K562 (cell line): ENCODE measurements around the gene PLEKHO1. TPM values are rescaled to one million over a fixed set of nuclear protein-coding genes. Genes with fewer than 3 reads are reported as not detected.

Source experiments
- ATAC-seq: fragments of 200-7000 bp; cut with Tn5 transposase; 3 replicates; pipeline ENCODE4 v1.9.1; 2020; ENCODE audit warnings: moderate library complexity
- BruUV-seq: library from RNA; stranded (reverse); fragments of 400-500 nt; replicated peaks from 2 replicates; lab custom pipeline; 2021; lab: Mats Ljungman, UMichigan
- CTCF ChIA-PET: fragments of 300-600 bp; formaldehyde crosslinking; extraction: SDS; loops from one replicate; lab custom pipeline; 2021; ENCODE audit warnings: low intra/inter-chr PET ratio; lab: Yijun Ruan, JAX
- POLR2A ChIA-PET: fragments of 300-600, 350-650 bp; sonication (Branson Sonifier 250); formaldehyde crosslinking; extraction: SDS; loops from one replicate; lab custom pipeline; 2021; ENCODE audit warnings: antibody characterized with exemption, inconsistent platforms; lab: Yijun Ruan, JAX
- DNase-seq, 4 experiments: peaks; one replicate each; pipeline versions ENCODE4 v3.0.0 to v3.0.0-alpha.2; 2011 to 2018; ENCODE audit warnings: low spot score in 3 of 4, mixed read lengths in 3 of 4; ENCODE audit errors: extremely low read depth in 1 of 4
- FAIRE-seq: peaks from 2 replicates; lab custom pipeline; 2011; peaks lifted over from hg19 to GRCh38; lab: Jason Lieb, UNC
- H2AFZ ChIP-seq: 2 replicates; pipeline ENCODE4 v1.6.0; 2011; ENCODE audit warnings: low read depth, low read length, control low read depth, inconsistent platforms
- H3K27ac ChIP-seq: fragments of 200-600 bp; 3 replicates; pipeline ENCODE4 v1.8.0; 2011; ENCODE audit warnings: low read depth, mild to moderate bottlenecking, control low read depth, inconsistent platforms, low read length, moderate library complexity, mixed read lengths; ENCODE audit errors: extremely low read depth
- H3K27me3 ChIP-seq, 2 experiments: fragments of 300-600 bp in 1 of 2; 2 replicates in 1 of 2; 3 replicates in 1 of 2; pipeline versions ENCODE4 v1.6.0 to v1.8.0; 2011; ENCODE audit warnings: inconsistent platforms in 2 of 2, low read length in 2 of 2, mild to moderate bottlenecking in 1 of 2, mixed read lengths in 1 of 2, moderate library complexity in 1 of 2; ENCODE audit not compliant: control insufficient read depth in 2 of 2, insufficient read depth in 2 of 2
- H3K36me3 ChIP-seq: fragments of 300-600 bp; 3 replicates; pipeline ENCODE4 v1.8.0; 2011; ENCODE audit warnings: mild to moderate bottlenecking, low read length, inconsistent platforms; ENCODE audit not compliant: control insufficient read depth, insufficient read depth
- H3K4me1 ChIP-seq, 2 experiments: fragments of 200-600 bp in 1 of 2; replicated peaks in 1 of 2; 2 replicates in 1 of 2; 3 replicates in 1 of 2; pipeline versions ENCODE4 v1.5.1 to v1.8.0; 2011; ENCODE audit warnings: inconsistent platforms in 2 of 2, low read length in 2 of 2, mild to moderate bottlenecking in 1 of 2, mixed read lengths in 1 of 2, moderate library complexity in 1 of 2; ENCODE audit not compliant: control insufficient read depth in 2 of 2, insufficient read depth in 2 of 2
- H3K4me2 ChIP-seq: 2 replicates; pipeline ENCODE4 v1.6.1; 2011; ENCODE audit warnings: low read length, control low read depth, inconsistent platforms, mixed read lengths; ENCODE audit not compliant: insufficient read depth
- H3K4me3 ChIP-seq: fragments of 200-600 bp; sonication (generic), shearing (Covaris generic); 2 replicates; pipeline ENCODE4 v1.5.1; 2016; ENCODE audit warnings: control low read depth, inconsistent platforms
- H3K79me2 ChIP-seq: fragments of 200-600 bp; 3 replicates; pipeline ENCODE4 v1.8.0; 2011; ENCODE audit warnings: low read length, inconsistent platforms; ENCODE audit not compliant: control insufficient read depth, insufficient read depth
- H3K9ac ChIP-seq, 2 experiments: 2 replicates each; pipeline versions ENCODE4 v1.6.0 to v1.6.1; 2011; ENCODE audit warnings: low read depth in 2 of 2, low read length in 2 of 2, control low read depth in 1 of 2, inconsistent platforms in 1 of 2, mild to moderate bottlenecking in 1 of 2, mixed read lengths in 1 of 2; ENCODE audit not compliant: insufficient read depth in 1 of 2
- H3K9me1 ChIP-seq: one replicate; pipeline ENCODE4 v1.6.0; 2011; ENCODE audit warnings: inconsistent platforms, mild to moderate bottlenecking, low read length, moderate library complexity; ENCODE audit not compliant: control insufficient read depth, insufficient read depth
- H3K9me3 ChIP-seq: replicated peaks from 2 replicates; pipeline ENCODE4 v1.5.1; 2011; ENCODE audit warnings: low read depth, low read length, inconsistent platforms; ENCODE audit not compliant: control insufficient read depth, insufficient read depth
- H4K20me1 ChIP-seq: replicated peaks from 2 replicates; pipeline ENCODE4 v1.6.1; 2011; ENCODE audit warnings: low read length, inconsistent platforms, mixed read lengths; ENCODE audit not compliant: control insufficient read depth, insufficient read depth
- BCOR ChIP-seq: fragments of 450-650 bp; IDR thresholded peaks from 2 replicates; pipeline ENCODE4 v1.6.1; 2016
- ETS2 ChIP-seq: IDR thresholded peaks from 2 replicates; pipeline ENCODE4 v1.6.1; 2016; ENCODE audit warnings: borderline replicate concordance, missing genetic modification characterization, mild to moderate bottlenecking, moderate library complexity, missing compliant biosample characterization; ENCODE audit not compliant: poor library complexity, severe bottlenecking
- GATA2 ChIP-seq: sonication (generic); formaldehyde crosslinking; IDR thresholded peaks from 2 replicates; pipeline ENCODE4 v1.4.0; 2020; ENCODE audit warnings: mild to moderate bottlenecking, missing genetic modification reagents
- HDAC6 ChIP-seq: IDR thresholded peaks from 2 replicates; pipeline ENCODE4 v1.6.1; 2012; ENCODE audit warnings: low read depth, mild to moderate bottlenecking, control low read depth, inconsistent platforms, low read length, moderate library complexity
- IFI16 ChIP-seq: fragments of 250-450 bp; sonication (Bioruptor Pico); IDR thresholded peaks from 2 replicates; pipeline ENCODE4 v2.1.2; 2022; ENCODE audit warnings: mild to moderate bottlenecking, inconsistent platforms
- ILK ChIP-seq: fragments of 450-650 bp; IDR thresholded peaks from 2 replicates; pipeline ENCODE4 v1.6.1; 2016; ENCODE audit warnings: missing genetic modification characterization, low read depth, mild to moderate bottlenecking, missing compliant biosample characterization, moderate library complexity, borderline replicate concordance
- MED1 ChIP-seq: sonication (generic); formaldehyde crosslinking; IDR thresholded peaks from 2 replicates; pipeline ENCODE4 v1.8.1; 2023; ENCODE audit warnings: missing genetic modification reagents, borderline replicate concordance
- NFE2 ChIP-seq: IDR thresholded peaks from 2 replicates; pipeline ENCODE4 v1.6.1; 2014; ENCODE audit warnings: antibody characterized with exemption, low read depth
- ZNF184 ChIP-seq: sonication (generic); formaldehyde crosslinking; IDR thresholded peaks from 2 replicates; pipeline ENCODE4 v1.5.0; 2020; ENCODE audit warnings: missing genetic modification reagents
- ZNF696 ChIP-seq: fragments of 250-450 bp; sonication (Bioruptor Pico); conservative IDR thresholded peaks from 2 replicates; pipeline ENCODE4 v1.4.0; 2020; ENCODE audit warnings: mild to moderate bottlenecking, moderate library complexity
- WGBS: fragments of 100-300 bp; shearing (Covaris generic); methylation state at CpG from one replicate; pipeline ENCODE4 v1.1.6; 2016; ENCODE audit warnings: low coverage, mixed read lengths; ENCODE audit not compliant: insufficient coverage; ENCODE audit errors: missing lambda C conversion rate; 5-methylcytosine and 5-hydroxymethylcytosine counted together
- in situ Hi-C: fragments of 300-500 bp; cut with MboI; formaldehyde crosslinking; loops from 4 replicates; pipeline ENCODE4 v1.15.0; 2018; ENCODE audit warnings: inconsistent platforms, mixed read lengths
- intact Hi-C: fragments of 100-400 bp; cut with micrococcal nuclease; formaldehyde crosslinking; loops from 2 replicates; pipeline ENCODE4 v1.14.2; 2022
- polyA plus RNA-seq, 8 experiments: library from polyadenylated mRNA; depleted of rRNA in 4 of 8; stranded (reverse) in 5 of 8; unstranded in 3 of 8; fragments of >200 nt; fragmentation: Nextera tagmentation in 2 of 8; fragmentation: Illumina TruSeq in 1 of 8; extraction: Ambion mirVana in 2 of 8; extraction: Trizol in 1 of 8; gene quantifications; 2 replicates each; pipeline versions ENCODE4 v1.2.1 to v1.2.3, GENCODE V29; 2011 to 2014; ENCODE audit warnings: inconsistent platforms in 1 of 8, missing spikeins in 1 of 8
- total RNA-seq, 7 experiments: library from RNA; depleted of rRNA in 6 of 7; stranded (reverse); fragments of >200 nt in 6 of 7; fragmentation: Illumina TruSeq in 2 of 7; extraction: Trizol in 2 of 7; gene quantifications; 2 replicates each; pipeline versions ENCODE4 v1.2.1 to v1.2.3, GENCODE V29; 2011 to 2021; ENCODE audit warnings: low replicate concordance in 1 of 7
- TF ChIP-seq, protein P1 (sequence below): fragments of 250-450 bp; sonication (Bioruptor Pico); IDR thresholded peaks from 2 replicates; pipeline ENCODE4 v1.9.0; 2021; ENCODE audit warnings: mild to moderate bottlenecking
- TF ChIP-seq, protein P2 (sequence below): fragments of 450-650 bp; conservative IDR thresholded peaks from 2 replicates; pipeline ENCODE4 v1.6.1; 2016; ENCODE audit warnings: missing genetic modification characterization, low read depth, mild to moderate bottlenecking, missing compliant biosample characterization, moderate library complexity

PLEKHO1 gene
- total and polyA plus RNA-seq, 9 of the 15 experiments (the other 6 are each of a cell fraction or from before 2014, with no cell fraction given) = 0.39 to 16.2 (median 9.6) TPM

- TF ChIP-seq, protein P1, sequence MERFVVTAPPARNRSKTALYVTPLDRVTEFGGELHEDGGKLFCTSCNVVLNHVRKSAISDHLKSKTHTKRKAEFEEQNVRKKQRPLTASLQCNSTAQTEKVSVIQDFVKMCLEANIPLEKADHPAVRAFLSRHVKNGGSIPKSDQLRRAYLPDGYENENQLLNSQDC (CRISPR knock-in tag) = no peak
- no peak for TF ChIP-seq ZNF184
Observed at GRCh38 chr1:150121236-150121862, 28.4 kb upstream of the PLEKHO1 start (continued).

- POLR2A ChIA-PET = interaction anchor here (1.0 to 2.8 kb wide), 3 partner anchors 11 to 44 kb away, joined by 3 to 11 read pairs (median 4); no protein-coding TSS in a partner anchor
- BruUV-seq = no TSS peak
- H3K9ac ChIP-seq = no peak overlapping the region
- H3K9me3 ChIP-seq = no peaks in the 10 kb centered on the region
- no peak overlapping the region for H3K27ac ChIP-seq
- H3K36me3 ChIP-seq = no peaks in the 10 kb centered on the region
- no peaks in the 10 kb centered on the region; the same call in 1 of the 2 replicates for H4K20me1 ChIP-seq
- WGBS = 64% methylated on average over 2 of the region's 2 CpGs
- DNase-seq (no peak), FAIRE-seq (no peak), ATAC-seq (no peak)
- intact Hi-C loops = no loop called here
- no peaks in the 10 kb centered on the region for H3K4me1 ChIP-seq
- no peak overlapping the region for H2AFZ ChIP-seq
- H3K9me1 ChIP-seq = no peaks in the 10 kb centered on the region
- no peak overlapping the region for H3K4me2 ChIP-seq
- H3K27me3 ChIP-seq = no peaks in the 10 kb centered on the region
- no peak overlapping the region for H3K4me3 ChIP-seq
- CTCF ChIA-PET = no interaction called here
- TF ChIP-seq, protein P2, sequence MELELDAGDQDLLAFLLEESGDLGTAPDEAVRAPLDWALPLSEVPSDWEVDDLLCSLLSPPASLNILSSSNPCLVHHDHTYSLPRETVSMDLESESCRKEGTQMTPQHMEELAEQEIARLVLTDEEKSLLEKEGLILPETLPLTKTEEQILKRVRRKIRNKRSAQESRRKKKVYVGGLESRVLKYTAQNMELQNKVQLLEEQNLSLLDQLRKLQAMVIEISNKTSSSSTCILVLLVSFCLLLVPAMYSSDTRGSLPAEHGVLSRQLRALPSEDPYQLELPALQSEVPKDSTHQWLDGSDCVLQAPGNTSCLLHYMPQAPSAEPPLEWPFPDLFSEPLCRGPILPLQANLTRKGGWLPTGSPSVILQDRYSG (tag) = no peak
- no peak for TF ChIP-seq MED1 (CRISPR knock-in tag)
- TF ChIP-seq ETS2 (tag) = no peak
- no peak for TF ChIP-seq NFE2
- TF ChIP-seq GATA2 = no peak
- no peak for TF ChIP-seq ILK (tag)
- no peak for TF ChIP-seq IFI16 (CRISPR knock-in tag)
- TF ChIP-seq ZNF696 = no peak
- no peak for TF ChIP-seq HDAC6
- no peak for TF ChIP-seq BCOR
- TF ChIP-seq, all 486 proteins: peak for 0
- in situ Hi-C loops = no loop called here
- H3K79me2 ChIP-seq = no peaks in the 10 kb centered on the region
Observed at GRCh38 chr1:150126811-150127210, 22.9 kb upstream of the PLEKHO1 start.
